Right renal pelvis (tissue), 4 donors: Measurements from ENCODE around the gene SINHCAF. TPM values are rescaled to one million over a fixed set of nuclear protein-coding genes. Genes with fewer than 3 reads are reported as not detected.
"Not testable (repeated sequence)": the region's sequence is repeated elsewhere in the genome, so short reads cannot be mapped to it uniquely, and the experiment has no call there.

ENCODE experiments used
- DNase-seq, 4 donors: peaks; one replicate each; pipeline ENCODE4 v3.0.0-alpha.2; 2013; ENCODE audit warnings: low read depth in 4 of 4, low spot score in 3 of 4, missing footprints in 1 of 4
- polyA plus RNA-seq, 4 donors: library from polyadenylated mRNA; unstranded; fragments of 120-200 nt; gene quantifications; one replicate each; pipeline ENCODE4 v1.2.1, GENCODE V29; 2013; ENCODE audit not compliant: insufficient read length in 4 of 4

SINHCAF gene
- 100 to 1,000 TPM; 258 to 308 (median 277) TPM for polyA plus RNA-seq

DNA sequence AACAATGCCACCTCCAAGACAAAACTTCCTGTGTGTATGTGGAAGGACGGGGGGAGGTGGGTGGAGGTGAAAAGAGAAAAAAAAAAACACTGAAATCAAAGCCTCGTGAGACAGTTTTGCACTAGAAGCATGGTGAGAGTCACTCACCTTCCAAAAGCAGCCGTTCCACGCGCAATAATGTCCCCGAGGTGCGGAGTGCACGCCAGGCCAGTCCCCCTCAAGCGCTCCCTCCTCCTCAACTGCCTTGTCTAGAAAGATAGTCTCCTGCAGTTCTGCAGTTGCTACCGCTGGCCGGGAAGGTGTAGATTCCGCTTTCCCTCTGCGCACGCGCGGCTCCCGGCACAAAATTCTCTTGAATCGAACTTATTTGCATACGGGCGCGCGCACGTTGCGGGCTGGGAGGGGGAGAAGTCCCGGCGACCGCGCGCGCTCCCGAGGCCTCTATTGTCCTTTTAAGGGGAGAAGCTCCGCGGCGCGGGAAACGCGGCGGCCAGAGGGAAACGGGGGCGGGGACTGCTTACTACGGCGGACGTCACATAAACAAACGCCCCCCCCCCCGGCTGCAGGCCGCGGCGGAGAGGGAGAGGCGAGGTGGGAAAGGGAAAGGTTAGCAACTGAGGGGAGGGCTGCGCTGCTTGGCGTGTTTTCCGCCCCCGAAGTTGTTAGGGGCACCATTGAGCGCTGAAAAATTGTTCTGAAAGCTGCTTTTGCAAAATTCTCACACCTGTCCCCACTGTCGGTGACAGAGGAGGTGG, at the start of gene SINHCAF:
SINHCAF (minus strand) TSS at position 274 of the 755 bp plus-strand sequence. CDS start 27,946 bp downstream, outside the sequence.
- peak; percentile 99 to 100 (median 100) for DNase-seq

GRCh38 chr12:31375422-31375821, 49.5 kb upstream of the SINHCAF start:
- DNase-seq = not testable (repeated sequence)

DNA sequence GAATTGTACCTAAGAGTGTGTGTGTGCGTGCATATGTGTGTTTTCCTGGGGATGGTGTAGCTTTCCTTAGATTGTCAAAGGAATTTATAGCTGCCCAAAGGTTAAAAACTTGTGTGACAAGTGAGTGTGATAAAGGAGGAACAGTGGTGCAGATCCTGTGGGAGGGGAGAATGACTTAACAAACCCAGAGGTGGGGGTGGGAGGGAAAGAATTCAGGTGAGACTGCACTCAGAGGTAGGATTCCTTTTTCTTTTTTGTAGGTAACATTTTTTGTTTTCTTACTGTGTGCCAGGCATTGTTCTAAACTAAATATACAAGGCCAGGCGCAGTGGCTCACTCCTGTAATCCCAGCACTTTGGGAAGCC, 45.3 kb upstream of the SINHCAF start:
- no peak for DNase-seq

DNA sequence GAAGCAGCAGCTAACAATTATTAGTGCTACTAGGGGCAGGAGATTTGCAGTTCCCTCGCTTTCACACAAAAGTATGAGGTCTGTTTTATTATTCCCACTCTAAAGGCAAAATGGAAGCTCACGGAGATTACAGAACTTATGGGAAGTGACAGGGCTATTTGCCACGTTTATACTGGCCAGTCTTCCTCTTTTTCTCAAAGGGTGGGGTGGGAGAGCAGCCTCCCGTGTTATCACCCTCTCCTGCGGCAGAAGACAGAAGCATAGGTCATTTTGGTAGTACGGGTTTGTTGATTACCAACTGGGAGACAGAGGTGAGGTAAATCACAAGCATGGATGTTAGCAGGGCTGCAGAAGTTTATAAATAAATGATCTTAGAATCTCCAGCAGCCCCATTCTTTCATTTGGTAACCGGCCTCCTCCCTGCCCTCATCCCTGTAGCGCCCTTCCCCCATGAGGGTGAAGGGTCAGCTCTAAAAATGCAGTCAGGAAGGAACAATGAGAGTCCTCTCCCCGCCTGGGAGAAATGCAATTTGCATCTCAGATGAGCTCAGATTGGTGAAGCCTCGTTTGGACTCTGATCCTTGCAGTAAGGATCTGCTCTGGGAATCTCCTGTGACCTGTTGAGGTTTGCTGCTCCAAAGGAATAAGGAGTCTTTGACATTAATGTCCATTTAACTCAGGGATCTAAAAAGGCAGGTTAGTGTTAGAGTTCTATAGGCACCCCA, 44.7 kb upstream of the SINHCAF start:
- no peak for DNase-seq

- peak in 1 of 4 donors; percentile 75 for DNase-seq
Observed at GRCh38 chr12:31369712-31370521, 44.0 kb upstream of the SINHCAF start.

- DNase-seq = no peak
Observed at GRCh38 chr12:31368666-31369361, 42.9 kb upstream of the SINHCAF start.

GRCh38 chr12:31366104-31366621, 40.2 kb upstream of the SINHCAF start:
- DNase-seq = no peak

DNA sequence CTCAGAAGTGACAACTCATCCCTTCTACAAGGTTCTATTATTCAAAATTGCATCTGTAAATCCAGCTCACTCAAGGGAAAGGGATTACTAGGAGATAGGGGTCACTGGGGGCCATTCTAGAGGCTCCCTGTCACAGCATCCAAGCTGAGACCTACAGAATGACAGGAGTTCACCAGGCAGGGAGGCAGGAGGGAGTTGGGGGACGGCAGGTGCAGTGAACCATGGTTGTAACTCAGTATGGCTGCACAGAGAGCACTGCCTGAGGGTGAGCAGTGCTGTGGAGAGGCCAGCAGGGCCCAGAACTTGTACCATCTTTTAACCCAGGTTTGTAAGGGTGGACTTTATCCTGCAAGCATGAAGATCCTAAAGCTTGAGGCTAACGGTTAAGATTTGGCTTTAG, 37.9 kb upstream of the SINHCAF start:
- no peak for DNase-seq

DNA sequence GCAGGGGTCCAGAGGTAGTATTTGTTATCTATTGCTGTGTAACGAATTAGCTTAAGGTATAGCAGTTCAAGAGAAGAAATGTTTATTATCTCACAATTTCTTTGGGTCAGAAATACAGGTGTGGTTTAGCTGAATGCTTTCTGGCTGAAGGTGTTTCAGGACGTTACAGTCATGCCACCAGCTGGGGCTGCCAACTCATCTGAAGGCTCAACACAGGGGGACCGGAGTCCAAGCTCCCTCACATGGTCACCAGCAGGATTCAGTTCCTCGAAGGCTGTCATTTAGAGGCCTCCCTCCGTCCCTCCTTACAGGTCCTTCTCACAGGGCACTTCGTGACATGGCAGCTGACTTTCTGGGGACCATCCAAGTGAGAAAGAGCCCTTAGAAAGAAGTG, 37.5 kb upstream of the SINHCAF start:
- no peak for DNase-seq

- DNase-seq = no peak
Observed at GRCh38 chr12:31362759-31363415, 36.9 kb upstream of the SINHCAF start.

- DNase-seq = no peak
Observed at GRCh38 chr12:31362115-31362758, 36.3 kb upstream of the SINHCAF start.

GRCh38 chr12:31361730-31362114, 35.8 kb upstream of the SINHCAF start:
- DNase-seq = no peak

GRCh38 chr12:31355747-31356107, 29.8 kb upstream of the SINHCAF start:
- no peak for DNase-seq

GRCh38 chr12:31353750-31354708, 28.1 kb upstream of the SINHCAF start:
- DNase-seq = no peak

DNA sequence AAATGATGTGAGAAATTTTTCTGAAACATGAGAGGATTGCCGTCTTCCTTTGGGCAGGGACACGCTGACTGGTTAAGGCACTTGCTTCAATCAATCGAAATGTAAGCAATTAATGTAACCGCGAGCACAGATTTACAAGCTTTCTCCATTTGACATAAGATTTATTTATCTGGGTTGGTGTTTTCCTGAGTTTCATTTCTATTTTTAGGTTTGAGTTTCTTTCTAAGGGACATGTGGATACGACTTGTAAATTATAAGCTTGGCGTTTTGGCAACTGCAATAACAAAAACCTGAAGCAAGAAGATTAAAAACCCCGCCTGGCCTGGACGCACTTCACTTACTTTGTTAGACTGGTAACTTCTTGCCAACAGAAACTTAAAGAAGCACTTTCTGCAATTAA, 20.3 kb upstream of the SINHCAF start:
- DNase-seq = no peak

GRCh38 chr12:31343139-31343538, 17.2 kb upstream of the SINHCAF start:
- DNase-seq = no peak

DNA sequence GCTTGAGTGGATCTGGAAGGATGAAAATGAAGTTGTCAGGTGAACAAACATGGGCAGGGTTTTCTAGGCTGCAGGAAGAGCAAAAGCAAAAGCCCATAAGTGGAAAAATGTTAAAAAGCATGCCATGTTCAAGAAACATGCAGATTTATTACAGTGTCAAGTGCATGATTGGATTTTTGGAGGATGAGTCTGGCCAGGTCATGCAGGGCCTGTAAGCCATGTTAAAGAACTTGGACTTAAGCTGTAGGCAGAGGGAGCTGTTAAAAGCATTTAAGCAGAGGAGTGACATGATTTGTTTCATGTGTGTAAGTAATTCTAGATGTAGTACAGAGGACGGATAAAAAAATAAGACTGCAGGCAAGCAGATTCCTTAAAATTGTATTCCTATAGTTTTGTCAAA, 16.3 kb upstream of the SINHCAF start:
- no peak for DNase-seq
